ENCODE data around the gene CD19.
A peak's percentile ranks its signal among the peaks of the same experiment; 100 is the strongest.
"Not testable (repeated sequence)": the region's sequence is repeated elsewhere in the genome, so short reads cannot be mapped to it uniquely, and the experiment has no call there.

Gene CD19

DNA sequence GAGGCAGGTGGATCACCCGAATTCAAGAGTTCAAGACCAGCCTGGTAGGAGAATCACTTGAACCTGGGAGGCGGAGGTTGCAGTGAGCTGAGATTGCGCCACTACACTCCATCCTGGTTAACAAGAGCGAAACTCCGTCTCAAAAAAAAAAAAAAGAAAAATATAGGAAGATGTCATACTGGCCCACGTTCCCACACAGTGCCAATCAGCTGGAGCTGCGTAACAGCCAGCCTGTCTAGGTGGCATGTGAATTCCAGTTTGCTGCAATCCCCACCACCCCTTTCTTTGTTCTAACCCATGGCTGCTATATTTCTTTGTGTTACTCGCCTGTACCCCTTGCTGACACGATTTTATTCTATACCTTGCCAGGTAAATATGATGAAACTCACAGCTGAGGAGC lies 26.4 kb downstream of the CD19 start:
- DNase-seq (ENCODE audit: extremely low read depth, low read depth) = no peak
- TF ChIP-seq, protein P1, sequence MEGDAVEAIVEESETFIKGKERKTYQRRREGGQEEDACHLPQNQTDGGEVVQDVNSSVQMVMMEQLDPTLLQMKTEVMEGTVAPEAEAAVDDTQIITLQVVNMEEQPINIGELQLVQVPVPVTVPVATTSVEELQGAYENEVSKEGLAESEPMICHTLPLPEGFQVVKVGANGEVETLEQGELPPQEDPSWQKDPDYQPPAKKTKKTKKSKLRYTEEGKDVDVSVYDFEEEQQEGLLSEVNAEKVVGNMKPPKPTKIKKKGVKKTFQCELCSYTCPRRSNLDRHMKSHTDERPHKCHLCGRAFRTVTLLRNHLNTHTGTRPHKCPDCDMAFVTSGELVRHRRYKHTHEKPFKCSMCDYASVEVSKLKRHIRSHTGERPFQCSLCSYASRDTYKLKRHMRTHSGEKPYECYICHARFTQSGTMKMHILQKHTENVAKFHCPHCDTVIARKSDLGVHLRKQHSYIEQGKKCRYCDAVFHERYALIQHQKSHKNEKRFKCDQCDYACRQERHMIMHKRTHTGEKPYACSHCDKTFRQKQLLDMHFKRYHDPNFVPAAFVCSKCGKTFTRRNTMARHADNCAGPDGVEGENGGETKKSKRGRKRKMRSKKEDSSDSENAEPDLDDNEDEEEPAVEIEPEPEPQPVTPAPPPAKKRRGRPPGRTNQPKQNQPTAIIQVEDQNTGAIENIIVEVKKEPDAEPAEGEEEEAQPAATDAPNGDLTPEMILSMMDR (IDR thresholded peaks at IDR 0.05; ENCODE audit: low read depth, low read length) = no peak

DNA sequence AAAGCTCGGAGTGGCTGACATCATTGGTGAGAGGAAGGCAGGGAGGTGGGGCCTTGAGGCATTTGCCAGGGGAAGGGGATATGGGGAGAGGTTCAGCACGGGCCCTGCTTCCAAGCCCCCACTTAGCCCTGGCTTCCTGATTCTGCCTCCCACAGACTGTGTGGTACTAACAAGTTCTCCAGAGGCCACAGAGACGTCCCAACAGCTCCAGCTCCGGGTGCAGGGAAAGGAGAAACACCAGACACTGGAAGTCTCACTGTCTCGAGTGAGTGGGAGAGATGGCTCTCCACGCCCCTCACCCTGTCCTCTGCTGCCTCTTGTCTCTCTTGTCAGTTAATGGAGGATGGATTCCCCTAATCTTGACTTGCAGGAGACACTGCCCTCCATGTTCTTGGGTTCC lies 27.1 kb downstream of the CD19 start:
- no peak for DNase-seq (ENCODE audit: extremely low read depth, low read depth)
- TF ChIP-seq, protein P1 (IDR thresholded peaks at IDR 0.05; ENCODE audit: low read depth, low read length) = no peak

DNA sequence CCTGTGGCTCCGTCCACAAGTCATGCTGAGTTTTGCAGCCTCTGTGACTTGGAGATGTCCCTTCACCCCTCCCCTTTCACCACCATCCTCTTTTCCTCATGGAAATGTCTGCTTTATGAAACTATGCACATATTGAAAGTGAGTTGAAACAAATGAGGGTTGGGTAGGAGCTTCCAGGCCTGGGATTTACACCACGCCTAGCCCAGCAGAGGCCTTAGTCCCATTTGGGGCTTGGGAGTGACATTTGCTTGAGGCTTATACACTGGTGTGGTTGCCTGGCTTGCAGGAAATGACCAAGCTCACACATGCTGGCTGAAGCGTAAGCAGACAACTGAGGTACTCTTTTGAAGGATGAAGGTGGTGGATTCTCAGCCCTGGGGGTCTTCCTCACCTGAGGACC lies 32.3 kb downstream of the CD19 start:
- no peak for DNase-seq (ENCODE audit: extremely low read depth, low read depth)
- TF ChIP-seq, protein P1 (IDR thresholded peaks at IDR 0.05; ENCODE audit: low read depth, low read length) = no peak

DNA sequence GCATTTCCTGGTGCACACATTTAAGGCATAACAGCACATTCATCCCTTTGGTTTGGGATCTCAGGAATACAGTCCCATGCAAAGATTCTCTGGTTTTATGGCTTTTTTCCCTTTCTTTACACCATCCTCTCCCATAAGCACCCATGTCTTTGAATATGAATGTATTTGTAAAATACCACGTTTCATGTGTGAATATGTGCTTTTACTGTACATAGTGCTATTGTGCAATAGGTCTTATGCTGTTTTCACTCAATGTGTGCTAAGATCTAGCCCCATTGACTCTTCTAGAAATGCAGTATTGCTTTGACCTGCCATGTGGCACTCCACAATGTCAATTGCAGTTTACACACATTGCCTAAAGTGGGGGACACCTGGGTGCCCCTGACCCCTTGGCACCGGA lies 32.7 kb downstream of the CD19 start:
- TF ChIP-seq, protein P1 (IDR thresholded peaks at IDR 0.05; ENCODE audit: low read depth, low read length) = no peak
- DNase-seq (ENCODE audit: extremely low read depth, low read depth) = no peak

DNA sequence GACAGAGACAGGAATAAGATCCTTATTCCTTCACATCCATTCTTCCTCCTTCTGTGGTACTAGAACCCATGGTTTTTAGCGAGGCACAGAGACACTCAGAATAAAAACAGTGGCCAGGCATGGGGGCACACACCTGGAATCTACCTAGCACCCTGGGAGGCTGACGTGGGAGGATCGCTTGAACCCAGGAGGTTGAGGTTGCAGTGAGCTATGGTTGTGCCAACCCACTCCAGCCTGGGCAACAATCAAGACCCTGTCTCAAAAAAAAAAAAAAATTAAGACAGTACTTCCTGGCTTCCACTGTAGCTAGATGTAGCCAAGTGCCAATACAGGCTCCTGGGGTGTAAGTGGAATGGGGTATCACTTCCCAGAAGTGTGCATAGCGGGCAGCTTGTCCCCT lies 35.4 kb downstream of the CD19 start:
- no peak for DNase-seq (ENCODE audit: extremely low read depth, low read depth)
- TF ChIP-seq, protein P1 (IDR thresholded peaks at IDR 0.05; ENCODE audit: low read depth, low read length) = no peak

DNA sequence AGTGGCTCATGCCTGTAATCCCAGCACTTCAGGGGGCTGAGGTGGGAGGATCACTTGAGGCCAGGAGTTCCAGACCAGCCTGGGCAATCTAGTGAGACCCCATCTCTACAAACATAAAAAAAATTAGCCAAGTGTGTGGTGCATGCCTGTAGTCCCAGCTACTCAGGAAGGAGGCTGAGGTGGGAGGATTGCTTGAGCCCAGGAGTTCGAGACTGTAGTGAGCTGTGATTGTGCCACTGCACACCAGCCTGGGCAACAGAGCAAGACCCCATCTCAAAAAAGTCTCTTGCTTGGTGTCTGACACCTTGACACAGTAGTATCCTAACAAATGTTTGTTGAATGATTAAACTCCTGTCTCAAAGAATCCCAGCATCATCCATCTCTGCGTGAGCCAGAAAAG lies 37.9 kb downstream of the CD19 start:
- DNase-seq (ENCODE audit: extremely low read depth, low read depth) = not testable (repeated sequence)

DNA sequence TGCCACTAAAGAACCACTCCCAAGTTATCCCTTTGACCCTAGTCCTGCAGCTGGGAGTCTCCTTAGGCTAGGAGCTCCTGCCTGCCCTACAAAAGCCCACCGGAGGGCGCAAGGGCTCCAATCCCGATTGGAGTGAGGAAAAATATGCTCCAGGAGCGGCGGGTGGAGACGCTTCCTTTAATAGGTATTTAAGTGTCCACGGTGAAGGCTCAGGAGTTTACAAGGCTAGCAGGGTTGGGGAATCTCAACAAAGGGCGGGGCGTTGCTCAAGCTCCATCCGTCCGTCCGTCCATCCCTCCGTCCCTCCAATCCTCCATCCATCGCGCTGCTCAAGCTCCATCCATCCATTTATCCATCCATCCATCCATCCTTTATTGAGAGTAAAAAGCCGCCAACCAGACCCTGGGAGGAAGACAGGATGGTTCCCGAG lies 42.3 kb downstream of the CD19 start:
- peak; percentile 27 for DNase-seq (ENCODE audit: extremely low read depth, low read depth)
- TF ChIP-seq, protein P1 (IDR thresholded peaks at IDR 0.05; ENCODE audit: low read depth, low read length) = peak; percentile 81

DNA sequence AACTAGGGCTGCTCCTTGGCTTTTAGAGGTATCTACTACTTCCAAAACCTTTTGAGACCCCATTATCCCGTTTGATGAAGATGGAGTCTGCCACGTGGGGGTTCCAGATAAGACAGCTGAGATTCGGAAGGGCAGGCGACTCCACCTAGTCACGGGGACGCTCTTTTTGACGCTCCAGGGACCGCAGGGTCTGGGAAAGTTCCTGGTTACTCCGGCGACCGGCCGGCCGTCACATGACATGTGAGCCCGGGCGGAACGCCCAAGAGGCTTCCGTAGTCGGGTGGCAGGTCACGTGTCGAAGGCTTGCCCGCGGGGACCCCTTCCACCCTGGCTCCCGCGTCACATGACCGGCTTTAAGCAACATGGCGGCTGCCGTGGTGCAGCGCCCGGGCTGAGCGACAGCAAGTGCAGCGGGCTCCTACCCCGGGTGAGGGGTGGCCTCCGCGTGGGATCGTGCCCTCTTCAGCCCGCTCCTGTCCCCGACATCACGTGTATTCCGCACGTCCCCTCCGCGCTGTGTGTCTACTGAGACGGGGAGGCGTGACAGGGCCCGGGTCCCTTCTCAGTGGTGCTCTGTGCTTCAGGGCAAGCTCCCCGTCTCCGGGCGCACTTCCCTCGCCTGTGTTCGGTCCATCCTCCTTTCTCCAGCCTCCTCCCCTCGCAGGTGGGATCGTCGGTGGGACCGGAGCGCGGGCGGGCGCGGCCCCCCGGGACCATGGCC lies 42.8 kb downstream of the CD19 start, which contains the start of gene SPNS1:
SPNS1 (plus strand) TSS at position 342 of the 721 bp plus-strand sequence; CDS start at position 716, 374 bp downstream.
- peak; percentile 93 for DNase-seq (ENCODE audit: extremely low read depth, low read depth)
- TF ChIP-seq, protein P1 (IDR thresholded peaks at IDR 0.05; ENCODE audit: low read depth, low read length) = no peak

Data from AG09319 (cell line).